ENCODE data around the gene CLEC2L.

- TF ChIP-seq CTCF (IDR thresholded peaks at IDR 0.05; ENCODE audit: poor library complexity) (no peak), EZH2 (IDR thresholded peaks at IDR 0.05; ENCODE audit: borderline replicate concordance) (no peak), EZH2phosphoT487 (IDR thresholded peaks at IDR 0.05; ENCODE audit: low read depth, severe bottlenecking, unreplicated experiment) (no peak)
These were observed 20.5 kb downstream of the CLEC2L start for GRCh38 chr7:139543801-139544603.

All from hepatocyte (in vitro differentiated cells).